ENCODE measurements around the gene PTPN4.

Gene PTPN4

DNA sequence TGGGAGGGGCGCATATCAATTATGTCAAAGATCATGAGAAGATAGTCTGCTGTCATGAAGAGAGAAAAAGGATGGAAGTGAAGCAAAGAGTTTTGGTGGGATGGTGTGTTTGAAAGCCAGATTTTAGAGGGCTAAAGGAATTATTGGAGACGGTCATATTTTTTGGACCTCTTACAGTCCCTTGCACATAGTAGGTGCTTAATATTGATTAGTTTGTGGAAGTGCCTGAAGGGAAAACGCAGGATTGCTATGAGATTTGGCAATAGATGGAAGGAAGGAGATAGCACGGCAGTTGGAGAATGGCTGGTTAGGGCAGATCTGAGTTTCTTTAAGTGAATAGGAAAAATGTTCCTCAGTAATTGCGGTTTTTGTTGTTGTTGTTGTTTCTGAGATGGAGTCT lies 269.1 kb downstream of the PTPN4 start:
- no peak for DNase-seq

- DNase-seq: no peak
Observed at GRCh38 chr2:120029672-120030640, 270.2 kb downstream of the PTPN4 start.

GRCh38 chr2:120032297-120032696 lies 272.6 kb downstream of the PTPN4 start:
- no peak for DNase-seq
